ENCODE data around the gene TFDP1. TPM values are rescaled to one million over a fixed set of nuclear protein-coding genes. Genes with fewer than 3 reads are reported as not detected.

TFDP1 gene
- total RNA-seq, 1 donor from 2014 or later: 23.5 TPM

DNA sequence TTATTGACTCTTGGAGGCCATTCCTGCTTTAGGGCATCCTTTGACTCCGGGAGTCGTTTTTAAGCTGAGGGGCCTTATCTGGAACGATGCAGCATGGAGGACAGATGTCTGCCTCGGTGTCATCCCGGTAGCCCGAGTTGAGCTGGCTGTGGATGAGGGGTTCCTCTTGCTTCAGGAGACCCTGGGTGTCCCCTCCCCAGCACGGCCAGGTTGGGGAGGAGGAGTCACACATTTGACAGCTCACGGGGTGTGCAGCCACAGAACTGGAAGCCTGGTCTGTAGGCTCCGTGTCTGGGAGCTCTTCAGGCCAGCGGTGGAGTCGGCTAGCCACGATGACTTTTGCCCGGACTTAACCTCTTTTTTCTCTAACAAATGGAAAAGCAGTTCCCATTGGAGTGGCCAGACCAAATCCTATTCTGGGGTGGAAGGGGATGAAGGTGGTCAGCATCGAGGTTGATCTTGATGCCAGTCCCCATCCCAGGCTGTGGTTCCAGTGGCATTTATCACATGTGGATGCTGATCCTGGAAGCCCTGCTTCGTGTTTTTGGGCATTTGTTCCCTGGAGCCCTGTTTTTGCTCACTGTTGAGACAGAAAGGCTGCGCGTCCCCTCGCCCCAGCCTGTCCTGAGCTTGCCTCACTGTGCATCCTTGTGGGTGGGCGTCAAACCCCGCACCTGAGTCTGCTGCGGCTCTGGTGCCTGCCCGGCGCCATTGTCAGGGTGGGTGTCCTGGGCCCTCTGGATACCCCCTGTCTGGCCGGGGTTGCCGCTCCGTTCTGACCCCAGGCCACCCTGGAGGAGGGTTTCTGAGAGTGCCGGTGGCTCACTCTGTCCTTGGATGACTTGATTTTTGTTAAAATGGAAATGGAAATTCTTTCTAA is 12.0 kb downstream of the TFDP1 start:
- DNase-seq (ENCODE audit: low spot score): peak; percentile 40

DNA sequence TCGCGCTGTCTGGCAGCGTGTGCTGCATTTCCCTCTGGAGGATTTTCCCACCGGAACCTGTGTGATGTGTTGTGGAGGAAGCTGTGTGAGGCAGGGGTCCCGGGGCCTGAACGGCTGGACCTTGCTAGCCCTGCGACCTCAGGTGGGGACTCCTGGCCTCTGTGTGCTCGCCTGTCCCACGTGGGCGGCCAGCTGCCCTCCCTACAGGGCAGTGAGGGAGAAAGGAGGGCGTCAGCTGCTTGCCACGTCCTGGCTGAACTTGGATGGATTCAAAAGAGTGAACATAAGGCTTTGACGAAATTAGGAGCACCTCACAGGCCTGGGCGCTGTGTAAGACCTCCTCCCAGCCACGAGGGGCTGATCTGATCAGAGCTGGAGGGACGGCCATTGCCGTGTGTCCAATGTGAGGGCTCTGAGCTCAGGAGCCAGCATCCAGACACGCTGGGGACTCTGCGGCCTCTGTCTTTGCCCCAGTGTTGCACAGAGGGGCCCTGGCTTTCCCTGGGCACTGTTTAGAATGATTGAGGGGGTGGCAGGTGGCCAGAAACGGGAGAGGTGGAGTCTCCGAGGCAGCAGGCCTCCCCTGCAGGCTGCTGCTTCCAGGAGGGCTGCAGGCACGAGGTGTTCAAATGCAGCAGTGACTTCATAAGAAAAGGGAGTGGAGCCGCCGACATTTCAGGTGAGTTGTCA is 13.0 kb downstream of the TFDP1 start:
- ATAC-seq (no peak), DNase-seq (ENCODE audit: low spot score) (peak; percentile 39)

More for the DNA sequence above, 12.0 kb downstream of the TFDP1 start:
- ATAC-seq: no peak

DNA sequence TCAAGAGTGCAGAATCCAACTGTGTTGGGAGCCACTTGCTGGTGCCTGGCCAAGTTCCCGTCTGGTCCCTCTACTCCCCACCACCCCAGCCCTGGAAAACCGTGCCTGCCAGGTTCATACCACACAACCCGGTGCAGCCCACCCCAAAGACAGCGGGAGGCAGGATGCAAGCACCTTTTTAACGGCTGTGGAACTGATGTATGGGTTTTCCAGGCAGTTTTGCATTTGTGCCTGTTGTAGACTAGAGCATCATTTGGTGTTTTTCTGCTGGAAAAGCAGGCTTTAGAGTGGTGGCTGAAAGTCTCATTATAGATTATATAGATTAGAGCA is 13.5 kb downstream of the TFDP1 start:
- DNase-seq (ENCODE audit: low spot score): peak; percentile 33
- ATAC-seq: no peak

DNA sequence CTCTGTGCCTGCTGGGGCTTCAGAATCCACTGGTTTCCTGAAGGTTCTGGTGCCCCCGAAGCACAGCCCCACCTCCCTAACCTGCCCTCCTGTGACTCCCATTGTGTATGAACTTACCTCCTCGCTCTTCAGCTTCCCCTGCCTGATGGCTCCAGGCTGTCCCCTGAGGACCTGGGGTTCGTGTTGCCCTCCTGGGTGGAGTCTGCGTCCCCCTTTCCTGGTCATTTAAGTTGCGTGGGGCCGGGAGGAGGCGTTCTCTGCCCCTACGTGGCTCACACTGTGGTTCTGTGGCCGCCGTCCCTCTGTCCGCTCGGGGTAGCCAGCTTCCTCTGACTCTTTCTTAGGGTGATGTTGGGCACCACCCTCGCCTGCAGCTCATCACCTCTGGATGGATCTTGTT is 13.9 kb downstream of the TFDP1 start:
- ATAC-seq (no peak), DNase-seq (ENCODE audit: low spot score) (peak; percentile 39)

DNA sequence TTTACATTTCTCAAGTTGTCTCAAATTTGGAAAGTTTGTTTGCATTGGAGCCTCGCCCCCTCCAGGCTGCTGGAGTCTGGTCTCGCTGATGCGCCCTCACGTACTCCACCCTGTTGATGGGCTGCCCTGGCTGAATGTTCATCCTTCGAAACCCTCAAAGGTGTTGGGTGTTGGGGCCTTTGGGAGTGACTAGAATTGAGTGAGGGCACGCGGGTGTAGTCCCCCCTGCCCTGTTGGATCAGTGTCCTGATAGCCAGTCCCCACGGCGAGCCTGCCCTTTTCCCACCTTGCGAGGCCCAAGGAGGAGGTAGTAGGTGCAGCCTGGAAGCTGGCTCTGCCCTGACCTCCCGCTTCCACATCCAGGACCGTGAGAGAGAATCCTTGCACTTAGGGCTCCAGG is 14.8 kb downstream of the TFDP1 start:
- ATAC-seq (no peak), DNase-seq (ENCODE audit: low spot score) (peak; percentile 43)

DNA sequence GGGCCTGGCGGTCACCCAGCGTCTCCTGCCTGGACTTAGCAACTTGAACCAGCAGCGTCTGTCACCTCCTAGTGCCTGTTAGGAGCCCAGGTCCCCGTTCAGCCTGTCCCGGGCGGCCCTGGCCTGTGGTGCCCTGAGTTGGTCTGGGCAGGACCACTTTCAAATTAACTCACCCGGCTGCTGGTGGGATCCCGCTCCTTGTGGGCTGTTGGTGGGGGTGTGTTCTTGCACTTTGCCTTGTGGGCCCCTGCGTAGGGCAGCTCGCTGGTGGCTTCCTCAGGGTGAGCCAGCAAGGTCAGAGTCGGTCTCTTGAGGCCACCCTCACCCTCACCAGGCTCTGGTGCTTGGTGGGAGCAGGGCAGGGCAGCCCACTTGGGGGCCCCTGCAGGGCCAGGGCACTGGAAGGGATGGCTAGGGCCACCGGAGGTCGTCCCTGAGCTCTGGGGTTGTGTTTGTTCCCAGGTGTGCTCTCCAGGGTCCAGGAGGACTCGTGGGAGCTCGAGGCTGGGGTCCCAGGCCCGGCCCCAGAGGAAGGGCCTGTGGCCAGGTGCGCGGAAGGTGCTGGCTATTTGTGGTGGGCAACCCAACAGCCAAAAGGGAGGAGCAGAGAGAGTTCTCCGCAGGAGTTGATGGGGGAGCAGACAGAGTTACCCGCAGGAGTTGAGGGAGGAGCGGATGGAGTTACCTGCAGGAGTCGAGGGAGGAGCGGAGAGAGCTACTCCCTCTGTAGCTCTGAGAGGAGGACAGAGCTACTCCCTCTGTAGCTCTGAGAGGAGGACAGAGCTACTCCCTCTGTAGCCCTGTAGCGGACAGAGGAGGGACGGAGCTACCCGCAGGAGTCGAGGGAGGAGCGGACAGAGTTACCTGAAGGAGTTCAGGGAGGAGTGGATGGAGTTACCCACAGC is 16.9 kb downstream of the TFDP1 start:
- ATAC-seq: no peak
- no peak for DNase-seq (ENCODE audit: low spot score)

DNA sequence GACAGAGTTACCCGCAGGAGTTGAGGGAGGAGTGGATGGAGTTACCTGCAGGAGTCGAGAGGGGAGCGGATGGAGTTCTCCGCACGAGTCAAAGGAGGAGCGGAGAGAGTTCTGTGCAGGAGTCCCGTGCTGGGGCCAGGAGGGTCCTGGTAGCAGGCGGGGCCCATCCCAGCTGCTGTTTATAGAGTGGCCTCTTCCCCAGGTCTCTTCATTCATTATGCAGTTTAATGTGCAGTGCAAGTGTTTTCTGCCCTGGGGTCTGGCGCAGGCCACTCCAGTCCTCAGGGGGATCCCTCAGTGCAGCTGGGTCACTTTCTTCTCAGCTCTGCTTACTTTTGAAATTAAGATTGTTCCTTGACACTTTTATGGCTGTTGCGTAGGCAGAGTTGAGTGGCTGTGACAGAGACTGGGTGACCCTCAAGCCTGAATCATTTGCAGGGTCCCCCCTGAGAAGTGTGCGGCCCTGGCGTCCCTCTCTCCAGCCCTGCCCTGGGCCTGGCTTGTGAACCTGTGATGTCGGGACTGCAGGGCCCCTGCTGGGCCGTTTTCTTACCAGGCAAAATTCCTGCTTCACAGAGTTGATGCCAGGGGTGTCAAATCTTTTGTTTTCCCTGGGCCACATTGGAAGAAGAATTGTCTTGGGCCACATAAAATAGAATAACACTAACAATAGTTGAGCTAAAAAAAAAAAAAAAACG is 17.9 kb downstream of the TFDP1 start:
- ATAC-seq (no peak), DNase-seq (ENCODE audit: low spot score) (no peak)

DNA sequence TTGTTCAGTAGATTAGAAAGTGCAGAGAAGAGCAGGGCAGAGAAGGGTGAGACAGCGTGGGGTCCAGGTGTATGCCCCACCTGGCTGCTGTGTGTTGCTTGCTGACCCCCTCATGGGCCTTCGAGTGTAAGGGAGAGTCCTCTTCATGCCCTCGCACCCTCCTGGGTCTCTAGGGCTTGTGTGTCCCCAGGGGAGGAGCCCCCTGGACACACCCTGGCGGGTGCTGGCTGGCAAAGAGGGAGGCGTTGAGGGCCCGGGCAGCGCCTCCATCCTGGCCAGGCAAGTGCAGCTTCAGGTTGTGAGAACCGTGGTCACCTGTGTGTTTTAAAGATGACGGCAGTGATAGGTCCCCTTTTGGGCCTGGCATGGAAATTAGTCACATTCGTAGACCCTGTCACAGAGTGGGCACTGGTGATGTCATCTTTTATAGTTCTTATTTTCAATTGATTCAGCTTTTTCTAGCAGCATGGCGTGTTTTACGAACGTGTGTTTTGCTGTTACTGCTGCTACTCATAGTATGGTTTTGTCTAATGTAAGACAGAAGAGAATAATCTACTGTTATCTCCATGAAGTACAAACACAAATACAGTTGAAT is 18.7 kb downstream of the TFDP1 start:
- no peak for DNase-seq (ENCODE audit: low spot score)
- ATAC-seq: no peak

DNA sequence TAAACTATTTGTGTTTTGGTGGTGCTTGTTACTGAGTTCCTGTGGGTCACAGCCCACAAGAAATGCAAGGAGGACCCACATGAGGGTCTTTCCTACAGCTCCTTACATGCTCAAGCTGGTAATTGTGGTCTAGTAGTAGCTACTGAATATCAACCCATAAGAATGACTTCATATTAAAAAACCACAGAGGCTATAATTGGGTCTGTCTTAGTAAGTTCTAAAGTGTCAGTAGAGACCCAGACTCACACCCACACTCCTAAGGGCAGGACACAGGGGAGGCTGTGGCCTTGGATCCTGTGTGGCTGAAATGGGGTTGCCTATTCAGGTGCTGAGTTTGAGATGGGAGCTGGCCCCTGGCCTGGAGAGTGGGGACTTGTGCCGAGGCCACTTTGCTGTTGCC is 19.6 kb downstream of the TFDP1 start:
- DNase-seq (ENCODE audit: low spot score) (no peak), ATAC-seq (no peak)

DNA sequence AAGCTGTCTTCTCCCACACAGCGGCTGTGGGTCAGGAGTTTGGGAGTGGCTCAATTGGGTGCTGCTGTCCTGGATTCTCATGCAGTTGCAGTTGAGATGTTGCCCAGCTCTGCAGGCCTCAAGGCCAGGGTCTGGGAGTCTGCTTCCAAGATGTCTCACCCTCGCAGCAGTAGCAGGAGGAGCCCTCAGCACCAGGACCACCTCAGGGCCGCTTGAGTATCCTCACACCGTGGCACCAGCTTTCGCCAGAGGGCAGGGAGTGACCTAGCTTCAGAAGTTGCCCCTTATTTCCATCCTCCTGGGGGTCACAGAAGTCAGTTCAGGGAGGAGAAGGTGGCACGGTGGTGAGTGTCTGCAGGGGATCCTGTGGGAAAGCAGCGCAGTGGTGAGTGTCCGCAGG is 20.9 kb downstream of the TFDP1 start:
- DNase-seq (ENCODE audit: low spot score) (no peak), ATAC-seq (no peak)

DNA sequence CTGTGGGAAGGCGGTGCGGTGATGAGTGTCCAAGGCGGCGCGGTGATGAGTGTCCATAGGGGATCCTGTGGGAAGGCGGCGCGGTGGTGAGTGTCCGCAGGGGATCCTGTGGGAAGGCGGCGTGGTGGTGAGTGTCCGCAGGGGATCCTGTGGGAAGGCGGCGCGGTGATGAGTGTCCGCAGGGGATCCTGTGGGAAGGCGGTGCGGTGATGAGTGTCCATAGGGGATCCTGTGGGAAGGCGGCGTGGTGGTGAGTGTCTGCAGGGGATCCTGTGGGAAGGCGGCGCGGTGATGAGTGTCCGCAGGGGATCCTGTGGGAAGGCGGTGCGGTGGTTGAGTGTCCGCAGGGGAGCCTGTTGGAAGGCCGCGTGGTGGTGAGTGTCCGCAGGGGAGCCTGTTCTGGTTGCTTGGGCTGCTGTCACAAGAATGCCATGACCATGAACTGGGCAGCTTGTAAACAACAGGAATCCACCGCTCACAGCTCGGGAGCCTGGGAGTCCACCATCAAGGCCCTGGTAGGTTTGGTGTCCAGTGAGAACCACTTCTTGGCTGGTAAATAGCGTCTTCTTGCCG is 21.4 kb downstream of the TFDP1 start:
- no peak for DNase-seq (ENCODE audit: low spot score)
- no peak for ATAC-seq

DNA sequence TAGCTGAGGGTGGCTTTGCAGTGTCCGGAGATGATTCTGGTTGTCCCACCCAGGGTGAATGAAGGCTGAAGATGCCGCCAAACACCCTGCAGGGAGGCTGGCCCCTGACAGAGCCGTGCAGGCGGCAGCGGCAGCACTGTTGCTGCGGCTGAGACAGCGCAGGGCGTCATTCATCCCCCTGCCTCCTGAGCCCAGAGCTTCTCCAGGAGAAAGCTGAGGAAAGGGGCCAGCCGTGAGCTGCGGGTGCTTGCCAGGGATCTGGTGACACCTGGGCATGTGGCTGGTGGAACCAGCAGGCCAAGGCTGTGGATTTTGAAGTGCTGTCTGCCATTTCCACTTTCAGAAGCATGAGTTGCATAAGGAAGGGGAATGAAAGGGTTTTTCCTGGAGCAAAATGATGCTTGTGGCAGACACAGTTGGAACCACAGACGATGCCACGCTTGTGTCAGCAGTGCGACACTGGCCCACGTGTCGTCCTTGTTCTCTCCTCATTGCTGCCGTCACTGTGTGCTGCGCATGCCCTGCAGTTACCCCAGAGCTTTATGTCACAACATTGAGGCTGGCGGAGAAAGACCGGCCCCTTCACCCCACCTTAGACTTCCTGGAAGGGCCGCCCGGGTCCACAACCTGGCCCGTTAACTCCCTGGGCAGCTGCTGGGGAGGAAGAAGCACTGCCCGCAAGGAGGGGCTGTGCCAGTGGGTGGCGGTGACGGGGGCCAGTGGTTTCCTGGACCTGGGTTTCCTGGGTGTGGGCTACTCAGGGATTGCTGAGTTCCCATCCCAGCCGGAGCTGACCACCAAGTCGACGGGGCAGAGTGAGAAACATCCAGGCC is 22.7 kb downstream of the TFDP1 start:
- ATAC-seq: no peak
- no peak for DNase-seq (ENCODE audit: low spot score)

DNA sequence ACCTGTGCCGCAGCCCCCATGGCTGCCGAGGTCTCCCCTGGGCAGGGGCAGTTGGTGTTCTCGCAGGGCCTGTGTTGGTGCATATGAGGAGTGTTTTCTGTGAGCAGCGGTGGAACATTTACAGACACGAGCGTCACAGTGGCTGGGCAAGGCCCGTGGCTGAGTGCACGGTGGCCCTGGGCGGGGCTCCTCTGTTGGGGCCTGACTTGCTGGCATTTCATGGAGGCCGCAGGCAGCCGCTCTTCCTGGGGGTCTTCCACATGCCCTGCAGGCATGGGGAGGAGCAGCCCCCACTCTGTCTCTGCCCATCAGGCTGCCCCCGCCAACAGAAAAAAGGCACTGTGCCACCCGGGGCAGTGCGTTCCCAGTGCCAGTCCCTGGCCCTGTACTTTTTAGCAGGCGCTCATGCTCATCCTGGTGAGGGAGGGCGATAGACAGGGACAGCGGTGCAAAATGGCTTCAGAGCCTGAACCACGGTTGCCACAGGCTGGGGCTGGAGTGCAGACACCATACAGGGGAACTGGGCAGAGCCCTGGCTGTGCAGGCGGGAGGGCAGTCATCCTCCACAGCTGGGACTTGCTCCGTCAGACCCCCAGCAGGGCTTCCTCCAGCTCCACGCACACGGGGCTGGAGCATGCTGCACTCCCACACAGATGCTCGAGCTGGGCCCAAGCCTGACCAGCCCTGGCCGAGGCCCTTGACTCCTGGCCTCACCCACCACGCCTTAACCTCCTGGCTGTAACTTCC is 23.5 kb downstream of the TFDP1 start:
- DNase-seq (ENCODE audit: low spot score): no peak
- peak; percentile 11 for ATAC-seq

DNA sequence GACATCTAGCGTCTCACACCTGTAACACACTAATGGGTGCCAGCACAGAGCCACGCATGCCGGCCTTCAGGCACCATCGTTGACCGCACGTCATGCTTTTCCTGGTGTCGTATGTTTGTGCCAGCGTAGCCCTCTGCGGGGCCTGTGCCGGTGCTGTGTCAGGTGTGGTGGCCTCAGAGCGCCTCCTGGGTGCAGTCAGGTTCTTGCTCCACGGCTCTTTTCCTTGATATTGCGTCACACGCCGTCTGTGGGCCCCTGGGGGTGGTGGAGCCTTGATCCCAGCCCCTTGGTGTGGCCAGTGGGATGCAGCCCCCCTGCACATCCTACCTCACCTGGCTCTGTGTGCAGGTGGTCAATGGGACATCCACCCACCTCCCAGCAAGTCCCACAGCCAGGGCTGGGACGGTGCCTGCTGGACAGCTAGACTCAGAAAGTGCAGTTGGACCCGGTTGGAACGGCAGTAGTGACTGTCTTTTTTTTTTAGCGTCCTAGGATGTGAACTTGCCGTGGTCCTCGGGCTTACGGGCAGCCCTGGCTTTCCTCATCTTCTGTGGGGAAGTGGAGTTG is 24.5 kb downstream of the TFDP1 start:
- no peak for ATAC-seq
- no peak for DNase-seq (ENCODE audit: low spot score)

DNA sequence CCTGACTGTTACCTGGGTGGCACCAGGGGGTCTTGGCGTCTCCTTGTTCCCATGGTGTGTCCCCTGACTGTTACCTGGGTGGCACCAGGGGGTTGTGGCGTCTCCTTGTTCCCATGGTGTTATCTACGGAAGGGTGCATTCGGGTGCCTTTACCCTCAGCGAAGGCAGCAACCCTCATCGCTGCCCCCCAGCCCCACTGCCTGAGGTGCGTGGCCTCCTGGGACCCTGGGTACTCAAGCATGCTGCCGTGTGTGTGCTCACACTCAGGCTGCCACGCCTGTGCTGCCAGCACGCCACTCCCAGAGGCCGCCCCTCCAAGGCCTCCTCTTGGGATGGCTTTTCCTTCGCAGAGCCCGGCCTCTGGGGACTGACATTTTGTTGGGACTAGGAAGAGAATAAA is 25.1 kb downstream of the TFDP1 start:
- ATAC-seq (no peak), DNase-seq (ENCODE audit: low spot score) (no peak)

DNA sequence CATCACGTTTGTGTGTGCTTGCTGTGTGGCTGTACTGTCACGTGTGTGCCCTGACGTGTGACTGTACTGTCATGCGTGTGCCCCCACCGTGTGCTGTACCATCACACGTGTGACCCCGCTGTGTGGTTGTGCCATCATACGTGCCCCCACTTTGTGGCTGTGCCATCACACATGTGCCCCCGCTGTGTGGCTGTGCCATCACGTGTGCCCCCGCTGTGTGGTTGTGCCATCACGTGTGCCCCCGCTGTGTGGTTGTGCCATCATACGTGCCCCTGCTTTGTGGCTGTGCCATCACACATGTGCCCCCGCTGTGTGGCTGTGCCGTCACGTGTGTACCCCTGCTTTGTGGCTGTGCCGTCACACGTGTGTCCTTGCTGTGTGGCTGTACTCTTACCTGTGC is 25.7 kb downstream of the TFDP1 start:
- no peak for ATAC-seq
- no peak for DNase-seq (ENCODE audit: low spot score)

DNA sequence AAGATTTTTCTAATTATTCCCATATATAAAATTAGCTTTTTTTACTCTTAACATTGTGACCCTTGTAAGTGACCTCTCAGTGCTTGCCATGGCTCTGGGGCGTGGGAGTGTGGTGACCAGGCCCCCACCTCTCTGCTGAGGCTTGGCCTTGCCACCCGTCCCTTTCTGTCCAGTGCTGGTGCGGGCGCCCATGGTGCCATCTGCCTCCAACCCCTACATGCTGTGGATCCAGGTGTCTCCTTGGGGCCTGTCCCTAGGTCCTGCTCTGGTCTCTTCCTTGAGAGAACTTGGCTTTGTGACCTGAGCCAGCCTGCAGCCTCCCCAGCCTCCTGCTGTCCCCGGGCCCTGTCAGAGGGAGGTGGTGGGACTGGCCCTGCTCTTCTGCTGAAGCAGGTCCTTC is 27.4 kb downstream of the TFDP1 start:
- DNase-seq (ENCODE audit: low spot score) (no peak), ATAC-seq (no peak)

DNA sequence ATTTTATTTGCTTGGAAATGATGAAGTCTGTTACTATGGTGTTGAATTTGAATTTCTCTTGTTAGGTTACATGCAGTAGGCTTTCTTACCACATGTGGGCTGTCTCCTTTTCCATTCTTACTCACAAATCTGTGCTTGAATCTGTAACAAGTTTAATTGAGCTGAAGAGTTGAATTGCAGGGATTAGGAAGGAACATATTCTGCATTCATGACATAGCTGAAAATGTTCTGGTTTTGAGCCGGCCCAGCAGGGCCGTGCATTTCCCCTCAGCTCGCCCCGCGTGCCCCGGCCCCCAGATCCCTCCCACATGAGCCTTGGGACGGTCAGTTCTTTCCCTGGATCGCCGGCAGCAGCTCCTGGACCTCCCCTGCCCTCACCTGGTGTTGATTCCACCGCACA is 28.1 kb downstream of the TFDP1 start:
- ATAC-seq: no peak
- no peak for DNase-seq (ENCODE audit: low spot score)

Measured in left lobe of liver (tissue), 2 donors.